ENCODE data around the gene MIS18A.

MIS18A gene

DNA sequence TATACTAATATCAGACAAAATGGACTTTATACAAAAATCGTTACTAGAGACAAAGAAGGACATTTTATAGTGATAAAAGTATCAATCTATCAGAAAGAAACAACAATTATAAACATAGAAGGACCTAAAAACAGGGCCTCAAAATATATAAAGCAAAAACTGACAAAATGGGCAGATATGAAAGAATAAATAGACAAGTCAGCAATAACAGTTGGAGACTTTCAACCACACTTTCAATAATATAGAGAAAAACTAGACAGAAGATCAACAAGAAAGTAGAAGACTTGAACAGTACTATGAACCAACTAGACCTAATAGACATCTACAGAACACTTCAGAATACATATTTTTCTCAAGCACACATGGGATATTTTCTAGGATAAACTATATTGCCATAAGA lies 52.4 kb downstream of the MIS18A start:
- Histone ChIP-seq H2BK120ac (ENCODE audit: low read depth, low read length) (no peak overlapping the region), H3K27ac (replicated peaks; ENCODE audit: low read length) (no peak overlapping the region), H3K14ac (ENCODE audit: low read length) (no peak overlapping the region), H3K4ac (ENCODE audit: low read length) (no peak overlapping the region), H3K9me3 (replicated peaks in 1 of 2; ENCODE audit: control insufficient read depth in 2 of 2, insufficient read depth in 1 of 2, low read depth in 1 of 2, low read length in 2 of 2) (no peaks in the 10 kb centered on the region), H3K79me1 (ENCODE audit: low read depth, low read length) (no peaks in the 10 kb centered on the region), H2AK5ac (ENCODE audit: low read depth, low read length) (no peak overlapping the region), H3K36me3 (replicated peaks in 1 of 2; ENCODE audit: control insufficient read depth in 2 of 2, insufficient read depth in 2 of 2, low read length in 2 of 2) (no peaks in the 10 kb centered on the region), H3K9ac (ENCODE audit: low read depth, low read length, poor library complexity) (no peak overlapping the region), H4K91ac (ENCODE audit: low read depth, low read length, poor library complexity) (no peak overlapping the region), H2BK15ac (ENCODE audit: low read length) (no peak overlapping the region), H2BK12ac (ENCODE audit: low read length) (no peak overlapping the region), H2BK5ac (ENCODE audit: low read length) (no peak overlapping the region), H3K4me1 (ENCODE audit: control insufficient read depth in 2 of 2, insufficient read depth in 1 of 2, low read depth in 1 of 2, low read length in 2 of 2) (no peaks in the 10 kb centered on the region), H3K4me2 (ENCODE audit: insufficient read depth, low read length, poor library complexity, severe bottlenecking) (no peak overlapping the region), H3K4me3 (ENCODE audit: low read length in 2 of 2) (no peak overlapping the region), H3K23ac (ENCODE audit: low read depth, low read length, poor library complexity) (no peak overlapping the region), H3K18ac (ENCODE audit: low read length) (no peak overlapping the region), H2AFZ (ENCODE audit: low read length) (no peak overlapping the region), H3K27me3 (ENCODE audit: control insufficient read depth in 3 of 3, insufficient read depth in 3 of 3, low read depth in 1 of 3, low read length in 3 of 3) (no peaks in the 10 kb centered on the region), H4K8ac (ENCODE audit: low read depth, low read length) (no peak overlapping the region)
- DNase-seq (ENCODE audit: low spot score): no peak
- WGBS, 2 donors (ENCODE audit: extremely low coverage in 2 of 2, insufficient read length in 2 of 2, insufficient replicate concordance in 1 of 2): no CpG with 5 or more reads among the region's 1 CpG

Data from neuronal stem cell (in vitro differentiated cells).